Rectal smooth muscle tissue (tissue), 1 donor: ENCODE data around the gene ORAI1.
"Not testable (repeated sequence)": the region's sequence is repeated elsewhere in the genome, so short reads cannot be mapped to it uniquely, and the experiment has no call there.

Experiments
- H3K27ac ChIP-seq: one replicate; pipeline ENCODE4 v1.7.0; 2013; ENCODE audit warnings: low read depth, low read length, inconsistent platforms
- H3K27me3 ChIP-seq: one replicate; pipeline ENCODE4 v1.7.0; 2013; ENCODE audit warnings: low read length; ENCODE audit not compliant: control insufficient read depth, insufficient read depth
- H3K36me3 ChIP-seq: one replicate; pipeline ENCODE4 v1.7.0; 2013; ENCODE audit warnings: low read length; ENCODE audit not compliant: control insufficient read depth, insufficient read depth
- H3K4me1 ChIP-seq: one replicate; pipeline ENCODE4 v1.7.0; 2013; ENCODE audit warnings: low read length; ENCODE audit not compliant: control insufficient read depth, insufficient read depth
- H3K4me3 ChIP-seq: one replicate; pipeline ENCODE4 v1.7.0; 2013; ENCODE audit warnings: low read length
- H3K9ac ChIP-seq: one replicate; pipeline ENCODE4 v1.7.0; 2013; ENCODE audit warnings: low read length

The ORAI1 gene

DNA sequence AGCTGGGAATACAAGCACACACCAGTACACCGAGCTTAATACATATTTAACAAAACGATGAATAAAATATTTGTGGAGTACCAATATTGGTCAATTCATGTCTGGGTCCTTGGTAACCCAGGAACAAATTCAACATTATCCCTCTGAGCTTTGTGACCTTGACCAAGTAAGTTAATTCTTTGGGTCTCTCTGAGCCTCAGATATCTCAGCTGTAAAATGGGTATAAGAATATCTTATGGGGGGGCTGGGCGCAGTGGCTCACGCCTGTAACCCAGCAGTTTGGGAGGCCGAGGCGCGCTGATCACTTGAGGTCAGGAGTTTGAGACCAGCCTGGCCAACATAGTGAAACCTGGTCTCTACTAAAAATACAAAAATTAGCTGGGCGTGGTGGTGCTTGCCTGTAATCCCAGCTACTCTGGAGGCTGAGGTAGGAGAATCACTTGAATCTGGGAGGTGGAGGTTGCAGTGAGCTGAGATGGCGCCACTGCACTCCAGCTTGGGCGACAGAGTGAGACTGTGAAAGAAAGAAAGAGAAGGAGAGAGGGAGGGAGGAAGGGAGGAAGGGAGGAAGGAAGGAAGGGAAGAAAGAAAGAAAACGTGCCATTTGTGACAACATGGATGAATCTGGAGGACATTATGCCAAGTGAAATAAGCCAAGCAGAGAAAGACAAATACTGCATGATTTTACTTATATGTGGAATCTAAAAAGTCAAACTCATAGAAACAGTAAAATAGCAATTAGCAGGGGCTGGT lies 35.2 kb downstream of the ORAI1 start:
- not testable (repeated sequence) for H3K36me3 ChIP-seq

DNA sequence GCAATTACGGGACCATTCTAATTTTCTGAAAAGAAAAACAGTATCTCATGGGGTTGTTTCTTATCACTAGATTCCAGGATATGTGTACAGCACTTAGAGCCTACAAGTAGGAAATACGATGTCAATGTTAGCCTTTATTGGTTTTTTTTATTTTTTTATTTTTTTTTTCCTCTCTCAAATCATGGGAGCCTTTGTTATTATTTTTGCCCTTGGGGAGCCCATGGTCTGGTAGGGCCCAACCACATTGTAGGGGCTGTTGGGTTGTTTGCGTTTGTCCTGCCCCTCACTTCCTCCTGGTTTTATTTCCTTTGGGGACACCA lies 37.2 kb downstream of the ORAI1 start:
- Histone ChIP-seq H3K27ac (no peak overlapping the region), H3K4me3 (no peak overlapping the region), H3K27me3 (no peaks in the 10 kb centered on the region), H3K9ac (no peak overlapping the region), H3K36me3 (no peaks in the 10 kb centered on the region), H3K4me1 (no peaks in the 10 kb centered on the region)

More for the DNA sequence above, 35.2 kb downstream of the ORAI1 start:
- not testable (repeated sequence) for H3K9ac ChIP-seq, H3K27ac ChIP-seq, H3K4me3 ChIP-seq, H3K4me1 ChIP-seq, H3K27me3 ChIP-seq

DNA sequence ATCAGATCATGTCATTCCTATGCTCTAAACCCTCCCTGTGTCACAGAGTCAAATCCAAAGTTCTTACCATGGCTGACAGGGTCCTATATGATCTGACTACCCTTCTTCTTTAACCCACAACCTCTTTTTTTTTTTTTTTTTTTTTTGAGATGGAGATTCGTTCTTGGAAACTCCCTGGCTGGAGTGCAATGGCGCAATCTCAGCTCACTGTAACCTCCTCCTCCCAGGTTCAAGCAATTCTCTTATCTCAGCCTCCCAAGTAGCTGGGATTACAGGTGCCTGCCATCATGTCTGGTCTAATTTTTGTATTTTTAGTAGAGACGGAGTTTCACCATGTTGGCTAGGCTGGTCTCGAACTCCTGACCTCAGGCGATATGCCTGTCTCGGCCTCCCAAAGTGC lies 40.5 kb downstream of the ORAI1 start:
- H3K27me3 ChIP-seq, H3K27ac ChIP-seq: not testable (repeated sequence)

DNA sequence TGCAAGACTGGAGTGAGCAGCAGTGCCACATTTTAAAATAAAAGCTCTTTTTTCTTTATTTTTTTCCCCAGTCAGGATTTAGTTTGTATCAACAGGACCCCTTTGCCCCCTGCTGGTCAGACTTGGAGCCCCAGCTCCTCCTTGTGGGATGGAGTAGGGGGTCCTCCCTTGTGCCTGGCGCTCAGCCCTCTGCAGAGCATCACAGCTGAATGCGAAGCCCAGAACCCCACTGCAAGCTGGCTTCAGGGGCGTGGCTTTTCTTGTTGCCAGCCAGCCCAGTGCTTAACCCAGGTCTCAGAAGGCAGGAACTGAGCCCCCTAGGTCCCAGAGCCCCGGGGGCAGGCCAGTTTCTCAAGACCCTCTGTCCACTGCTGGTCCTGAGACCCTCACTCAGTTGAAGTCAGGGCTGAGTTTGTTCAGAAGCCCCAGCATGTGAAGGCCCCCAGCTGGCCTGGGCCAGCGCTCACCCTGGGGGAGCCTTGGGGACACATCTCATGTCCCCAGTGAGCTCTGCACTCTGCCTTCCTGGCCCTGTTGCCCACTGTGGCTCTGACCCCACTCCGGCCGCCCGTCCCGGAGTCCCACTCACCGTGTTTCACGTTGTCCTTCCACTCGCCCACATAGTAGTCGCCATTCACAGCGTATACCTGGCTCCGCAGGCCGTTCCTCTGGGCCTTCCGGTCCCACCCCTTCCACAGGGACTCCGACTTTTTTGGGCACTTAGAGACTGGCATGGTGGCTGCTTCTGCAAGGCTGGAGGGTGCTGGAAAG lies 42.6 kb downstream of the ORAI1 start:
- H3K4me3 ChIP-seq = no peak overlapping the region
- H3K27ac ChIP-seq = no peak overlapping the region
- H3K36me3 ChIP-seq = no peaks in the 10 kb centered on the region
- no peaks in the 10 kb centered on the region for H3K27me3 ChIP-seq
- H3K9ac ChIP-seq = no peak overlapping the region
- H3K4me1 ChIP-seq = peaks cover 2% of the 10 kb centered on the region

More for the DNA sequence above, 40.5 kb downstream of the ORAI1 start:
- H3K36me3 ChIP-seq, H3K4me3 ChIP-seq, H3K4me1 ChIP-seq, H3K9ac ChIP-seq: not testable (repeated sequence)

DNA sequence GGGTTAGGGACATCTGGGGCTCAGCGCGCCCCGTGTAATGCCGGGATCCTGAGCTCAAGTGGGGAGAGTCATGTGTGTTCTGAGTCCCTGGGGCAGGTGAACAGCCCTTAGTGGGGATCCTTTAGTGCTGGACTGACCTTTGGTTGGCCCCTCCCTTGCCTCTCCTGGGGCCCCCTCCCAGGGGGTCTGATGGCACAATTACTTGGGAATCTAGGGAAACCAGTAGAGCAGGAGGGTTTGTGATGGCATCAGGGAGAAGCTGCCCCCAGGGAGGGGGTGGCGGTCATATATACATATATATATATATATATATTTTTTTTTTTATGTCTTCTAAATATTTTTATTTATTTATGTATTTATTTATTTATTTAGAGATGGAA lies 43.2 kb downstream of the ORAI1 start, which contains the start of gene MORN3:
Gene MORN3 (minus strand): TSS at position 134 of the 380 bp plus-strand sequence. CDS start 171 bp downstream, outside the sequence.
- Histone ChIP-seq H3K4me1 (peaks cover 2% of the 10 kb centered on the region), H3K36me3 (no peaks in the 10 kb centered on the region), H3K4me3 (no peak within 1 kb of the TSS), H3K9ac (no peak within 1 kb of the TSS), H3K27ac (no peak within 1 kb of the TSS), H3K27me3 (no peaks in the 10 kb centered on the region)

DNA sequence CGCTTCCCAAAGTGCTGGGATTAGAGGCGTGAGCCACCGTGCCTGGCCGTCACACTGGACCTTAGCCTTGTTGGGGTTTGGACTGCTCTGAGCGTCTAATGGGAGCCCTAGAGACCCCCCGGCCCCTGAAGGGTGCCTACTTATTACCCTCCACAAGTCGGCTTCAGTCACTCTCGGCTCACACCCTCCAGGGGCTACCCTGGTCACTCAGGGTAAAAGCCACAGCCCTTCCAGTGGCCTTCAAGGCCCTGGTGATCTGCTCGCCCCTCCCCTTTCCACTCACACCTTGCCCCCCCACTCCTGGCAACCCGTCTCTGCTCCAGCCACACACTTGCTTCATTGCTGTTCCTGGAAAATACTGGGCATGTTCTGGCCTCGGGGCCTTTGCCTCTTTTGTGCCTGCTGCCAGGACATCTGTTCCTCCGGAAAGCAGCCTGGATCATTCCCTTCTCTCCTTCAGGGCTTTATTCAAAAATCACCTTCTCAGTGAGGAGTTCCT lies 46.7 kb downstream of the ORAI1 start:
- Histone ChIP-seq H3K9ac (no peak overlapping the region), H3K27me3 (no peaks in the 10 kb centered on the region), H3K36me3 (no peaks in the 10 kb centered on the region), H3K4me3 (peak overlapping the region; percentile 61), H3K4me1 (peaks cover 2% of the 10 kb centered on the region), H3K27ac (peak overlapping the region; percentile 54)

DNA sequence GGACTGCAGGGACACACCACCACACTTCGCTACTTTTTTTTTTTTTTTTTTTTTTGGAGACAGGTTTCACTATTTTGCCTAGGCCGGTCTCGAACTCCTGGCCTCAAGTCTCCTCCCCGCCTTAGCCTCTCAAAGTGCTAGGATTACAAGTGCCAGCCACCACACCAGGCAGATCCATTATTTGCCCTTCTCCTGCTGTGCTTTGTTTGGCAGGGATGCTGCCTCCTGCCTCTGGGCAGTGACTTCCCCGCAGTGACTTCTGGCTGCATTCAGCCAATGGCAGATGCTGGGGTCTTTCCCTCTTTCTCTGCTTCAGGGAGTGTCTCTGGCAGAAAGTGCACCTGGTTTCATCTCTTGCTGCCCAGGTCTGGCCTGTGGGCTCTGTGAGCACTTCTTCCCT lies 49.9 kb downstream of the ORAI1 start:
- H3K27me3 ChIP-seq = no peaks in the 10 kb centered on the region
- no peak overlapping the region for H3K27ac ChIP-seq
- no peaks in the 10 kb centered on the region for H3K36me3 ChIP-seq
- H3K4me3 ChIP-seq = no peak overlapping the region
- H3K4me1 ChIP-seq = peaks cover 2% of the 10 kb centered on the region
- H3K9ac ChIP-seq = no peak overlapping the region

DNA sequence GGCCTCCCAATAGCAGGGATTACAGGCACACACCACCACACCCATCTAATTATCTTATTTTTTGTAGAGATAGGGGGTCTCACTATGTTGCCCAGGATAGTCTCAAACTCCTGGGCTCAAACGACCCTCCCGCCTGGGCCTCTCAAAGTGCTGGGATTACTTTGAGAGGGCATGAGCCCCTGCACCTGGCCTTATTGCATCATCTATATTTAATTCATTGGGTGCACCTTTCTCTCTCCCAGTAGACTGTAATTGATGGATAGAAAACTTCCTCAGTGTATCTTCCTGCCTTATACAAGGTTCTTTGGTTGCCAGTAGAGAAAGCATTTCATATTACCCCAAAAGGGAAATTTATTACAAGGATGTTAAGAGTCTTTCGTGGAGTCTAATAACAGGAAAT lies 52.0 kb downstream of the ORAI1 start:
- Histone ChIP-seq H3K4me3 (no peak overlapping the region), H3K36me3 (no peaks in the 10 kb centered on the region), H3K4me1 (no peaks in the 10 kb centered on the region), H3K27me3 (no peaks in the 10 kb centered on the region), H3K9ac (no peak overlapping the region), H3K27ac (no peak overlapping the region)

DNA sequence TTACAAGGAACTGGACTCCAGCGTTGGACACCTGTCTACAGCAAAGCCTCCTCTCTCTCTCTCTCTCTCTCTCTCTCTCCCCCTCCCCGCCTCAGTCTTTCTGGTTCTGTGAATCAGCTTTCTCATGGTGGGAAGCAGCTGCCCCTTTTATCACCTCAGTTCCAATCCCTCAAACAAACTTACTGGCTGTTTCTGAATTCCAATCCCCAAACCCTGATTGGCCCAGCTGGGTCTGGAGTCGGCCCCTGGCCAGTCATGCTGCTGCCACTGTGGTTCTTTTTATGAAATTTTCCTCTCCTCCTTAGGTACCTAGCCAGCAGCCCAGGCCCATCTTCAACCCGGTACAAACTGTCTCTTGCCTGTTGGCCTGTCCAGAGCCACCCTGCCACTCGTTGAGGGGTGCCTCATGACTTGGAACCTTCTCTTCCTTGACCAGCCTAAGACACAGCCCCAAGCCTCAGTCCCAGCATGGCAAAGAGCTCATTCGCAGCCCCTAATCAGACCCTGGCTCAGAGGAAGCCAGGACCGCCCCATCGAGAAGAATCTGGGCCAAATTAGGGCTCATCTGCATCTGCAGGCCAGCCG lies 52.5 kb downstream of the ORAI1 start:
- Histone ChIP-seq H3K27me3 (no peaks in the 10 kb centered on the region), H3K4me1 (no peaks in the 10 kb centered on the region), H3K4me3 (no peak overlapping the region), H3K9ac (no peak overlapping the region), H3K36me3 (no peaks in the 10 kb centered on the region), H3K27ac (no peak overlapping the region)

DNA sequence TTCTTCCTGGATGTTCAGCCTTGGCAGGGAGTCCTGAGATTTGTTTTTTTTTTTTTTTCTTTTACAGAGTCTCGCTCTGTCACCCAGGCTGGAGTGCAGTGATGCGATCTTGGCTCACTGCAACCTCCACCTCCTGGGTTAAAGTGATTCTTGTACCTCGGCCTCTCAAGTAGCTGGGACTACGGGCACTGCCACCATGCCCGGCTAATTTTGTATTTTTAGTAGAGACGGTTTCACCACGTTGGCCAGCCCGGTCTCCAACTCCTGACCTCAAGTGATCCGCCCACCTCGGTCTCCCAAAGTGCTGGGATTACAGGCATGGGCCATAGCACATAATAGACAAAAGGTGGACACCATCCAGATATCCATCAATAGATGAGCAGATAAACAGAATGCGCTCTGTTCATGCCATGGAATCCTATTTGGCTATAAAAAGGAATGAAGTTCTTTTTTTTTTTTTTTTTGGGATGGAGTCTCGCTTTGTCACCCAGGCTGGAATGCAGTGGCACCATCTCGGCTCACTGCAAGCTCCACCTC lies 53.4 kb downstream of the ORAI1 start:
- not testable (repeated sequence) for H3K4me3 ChIP-seq, H3K4me1 ChIP-seq, H3K9ac ChIP-seq, H3K27me3 ChIP-seq, H3K27ac ChIP-seq, H3K36me3 ChIP-seq

DNA sequence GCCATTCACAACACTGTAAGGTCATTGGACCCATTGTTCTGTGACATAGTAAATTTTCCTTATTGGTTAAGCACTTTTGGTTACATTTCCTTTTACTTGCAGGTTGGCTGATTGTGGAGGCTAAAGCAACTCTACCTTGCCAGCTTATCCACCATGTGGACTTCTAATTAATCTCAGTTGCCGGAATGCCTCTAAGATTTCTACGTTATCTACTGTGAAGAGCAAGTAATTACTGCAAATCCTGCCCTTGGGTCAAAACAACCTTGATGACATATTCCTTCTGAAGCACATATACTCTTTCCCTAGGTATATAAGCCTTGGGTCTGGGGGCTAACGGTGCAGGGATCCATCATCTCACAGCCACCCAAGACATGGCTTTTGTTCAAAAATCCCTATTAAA lies 62.6 kb downstream of the ORAI1 start:
- H3K36me3 ChIP-seq = no peaks in the 10 kb centered on the region
- no peak overlapping the region for H3K27ac ChIP-seq
- no peak overlapping the region for H3K9ac ChIP-seq
- no peaks in the 10 kb centered on the region for H3K27me3 ChIP-seq
- peaks cover 3% of the 10 kb centered on the region for H3K4me1 ChIP-seq
- H3K4me3 ChIP-seq = no peak overlapping the region

DNA sequence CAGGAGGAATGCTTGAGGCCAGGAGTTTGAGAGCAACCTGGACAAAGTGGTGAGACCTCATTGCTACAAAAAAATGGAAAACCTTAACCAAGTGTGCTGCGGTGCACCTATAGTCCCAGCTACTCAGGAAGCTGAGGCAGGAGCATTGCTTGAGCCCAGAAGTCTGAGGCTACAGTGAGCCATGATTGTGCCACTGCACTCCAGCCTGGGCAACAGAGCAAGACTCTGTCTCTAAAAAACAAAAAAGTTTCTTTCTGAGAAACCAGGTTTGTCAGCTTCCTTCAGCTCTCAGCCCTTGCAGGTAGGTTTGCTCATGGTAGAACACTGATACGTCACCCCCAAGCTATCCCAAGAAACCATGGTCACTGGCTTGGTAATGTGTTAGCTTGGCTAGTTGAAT lies 63.1 kb downstream of the ORAI1 start:
- Histone ChIP-seq H3K4me1 (peaks cover 3% of the 10 kb centered on the region), H3K27ac (no peak overlapping the region), H3K4me3 (no peak overlapping the region), H3K27me3 (no peaks in the 10 kb centered on the region), H3K9ac (no peak overlapping the region), H3K36me3 (no peaks in the 10 kb centered on the region)
